WTC11 (cell line): ENCODE data around the gene PPP1R37.

Source experiments
- ATF1 ChIP-seq: sonication (generic); formaldehyde crosslinking; IDR thresholded peaks from 2 replicates; pipeline ENCODE4 v1.8.1; 2023; ENCODE audit warnings: mild to moderate bottlenecking, moderate library complexity, missing genetic modification reagents
- GRHL2 ChIP-seq: fragments of 250-450 bp; sonication (Bioruptor Pico); IDR thresholded peaks from 2 replicates; pipeline ENCODE4 v1.8.0; 2022; ENCODE audit warnings: mild to moderate bottlenecking, moderate library complexity; ENCODE audit not compliant: insufficient replicate concordance, severe bottlenecking
- NR3C1 ChIP-seq: sonication (generic); formaldehyde crosslinking; conservative IDR thresholded peaks from 2 replicates; pipeline ENCODE4 v1.8.1; 2023; ENCODE audit warnings: low read depth, mild to moderate bottlenecking, missing genetic modification reagents
- ZNF138 ChIP-seq: sonication (generic); formaldehyde crosslinking; conservative IDR thresholded peaks from 2 replicates; pipeline ENCODE4 v1.8.1; 2022; ENCODE audit warnings: mild to moderate bottlenecking, moderate library complexity, missing genetic modification reagents
- TF ChIP-seq, protein P1 (sequence below): sonication (generic); formaldehyde crosslinking; IDR thresholded peaks from 2 replicates; pipeline ENCODE4 v1.8.1; 2023; ENCODE audit warnings: mild to moderate bottlenecking, missing genetic modification reagents
- TF ChIP-seq, protein P2 (sequence below): fragments of 200-600 bp; IDR thresholded peaks from 2 replicates; pipeline ENCODE4 v1.8.0; 2022; ENCODE audit warnings: antibody characterized with exemption
- TF ChIP-seq, protein P3 (sequence below): sonication (generic); formaldehyde crosslinking; IDR thresholded peaks from 2 replicates; pipeline ENCODE4 v1.8.1; 2023; ENCODE audit warnings: mild to moderate bottlenecking, missing genetic modification reagents, moderate library complexity
- TF ChIP-seq, protein P4 (sequence below): fragments of 250-450 bp; sonication (Bioruptor Pico); IDR thresholded peaks from 2 replicates; pipeline ENCODE4 v1.9.0; 2021; ENCODE audit warnings: mild to moderate bottlenecking
- TF ChIP-seq, protein P5 (sequence below): sonication (generic); formaldehyde crosslinking; IDR thresholded peaks from 2 replicates; pipeline ENCODE4 v1.8.0; 2022; ENCODE audit warnings: mild to moderate bottlenecking, missing genetic modification reagents

DNA sequence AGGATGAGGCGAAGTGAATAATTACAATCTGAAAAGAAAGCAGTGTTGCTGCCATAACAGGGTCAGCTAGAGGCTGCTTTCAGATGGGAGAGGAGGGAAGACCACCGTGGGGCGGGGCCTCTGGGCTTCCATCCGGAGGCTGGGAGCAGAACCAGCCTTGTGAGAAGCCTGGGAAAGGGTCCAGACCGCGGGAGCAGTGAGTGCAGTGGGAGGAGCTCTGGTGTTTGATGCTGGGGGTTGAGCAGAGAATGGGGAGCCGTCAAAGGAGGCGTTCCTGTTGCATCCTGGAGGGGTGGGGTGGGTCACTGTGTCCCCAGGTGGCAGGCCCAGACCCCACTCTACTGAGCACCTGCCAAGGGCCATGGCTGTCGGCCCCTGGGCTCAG, 49.7 kb downstream of the PPP1R37 start:
- TF ChIP-seq, protein P1, sequence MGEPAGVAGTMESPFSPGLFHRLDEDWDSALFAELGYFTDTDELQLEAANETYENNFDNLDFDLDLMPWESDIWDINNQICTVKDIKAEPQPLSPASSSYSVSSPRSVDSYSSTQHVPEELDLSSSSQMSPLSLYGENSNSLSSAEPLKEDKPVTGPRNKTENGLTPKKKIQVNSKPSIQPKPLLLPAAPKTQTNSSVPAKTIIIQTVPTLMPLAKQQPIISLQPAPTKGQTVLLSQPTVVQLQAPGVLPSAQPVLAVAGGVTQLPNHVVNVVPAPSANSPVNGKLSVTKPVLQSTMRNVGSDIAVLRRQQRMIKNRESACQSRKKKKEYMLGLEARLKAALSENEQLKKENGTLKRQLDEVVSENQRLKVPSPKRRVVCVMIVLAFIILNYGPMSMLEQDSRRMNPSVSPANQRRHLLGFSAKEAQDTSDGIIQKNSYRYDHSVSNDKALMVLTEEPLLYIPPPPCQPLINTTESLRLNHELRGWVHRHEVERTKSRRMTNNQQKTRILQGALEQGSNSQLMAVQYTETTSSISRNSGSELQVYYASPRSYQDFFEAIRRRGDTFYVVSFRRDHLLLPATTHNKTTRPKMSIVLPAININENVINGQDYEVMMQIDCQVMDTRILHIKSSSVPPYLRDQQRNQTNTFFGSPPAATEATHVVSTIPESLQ (CRISPR knock-in tag) = no peak
- TF ChIP-seq ATF1 (CRISPR knock-in tag) = no peak
- TF ChIP-seq, protein P2, sequence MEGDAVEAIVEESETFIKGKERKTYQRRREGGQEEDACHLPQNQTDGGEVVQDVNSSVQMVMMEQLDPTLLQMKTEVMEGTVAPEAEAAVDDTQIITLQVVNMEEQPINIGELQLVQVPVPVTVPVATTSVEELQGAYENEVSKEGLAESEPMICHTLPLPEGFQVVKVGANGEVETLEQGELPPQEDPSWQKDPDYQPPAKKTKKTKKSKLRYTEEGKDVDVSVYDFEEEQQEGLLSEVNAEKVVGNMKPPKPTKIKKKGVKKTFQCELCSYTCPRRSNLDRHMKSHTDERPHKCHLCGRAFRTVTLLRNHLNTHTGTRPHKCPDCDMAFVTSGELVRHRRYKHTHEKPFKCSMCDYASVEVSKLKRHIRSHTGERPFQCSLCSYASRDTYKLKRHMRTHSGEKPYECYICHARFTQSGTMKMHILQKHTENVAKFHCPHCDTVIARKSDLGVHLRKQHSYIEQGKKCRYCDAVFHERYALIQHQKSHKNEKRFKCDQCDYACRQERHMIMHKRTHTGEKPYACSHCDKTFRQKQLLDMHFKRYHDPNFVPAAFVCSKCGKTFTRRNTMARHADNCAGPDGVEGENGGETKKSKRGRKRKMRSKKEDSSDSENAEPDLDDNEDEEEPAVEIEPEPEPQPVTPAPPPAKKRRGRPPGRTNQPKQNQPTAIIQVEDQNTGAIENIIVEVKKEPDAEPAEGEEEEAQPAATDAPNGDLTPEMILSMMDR = no peak
- TF ChIP-seq ZNF138 (CRISPR knock-in tag) = no peak
- TF ChIP-seq, protein P3, sequence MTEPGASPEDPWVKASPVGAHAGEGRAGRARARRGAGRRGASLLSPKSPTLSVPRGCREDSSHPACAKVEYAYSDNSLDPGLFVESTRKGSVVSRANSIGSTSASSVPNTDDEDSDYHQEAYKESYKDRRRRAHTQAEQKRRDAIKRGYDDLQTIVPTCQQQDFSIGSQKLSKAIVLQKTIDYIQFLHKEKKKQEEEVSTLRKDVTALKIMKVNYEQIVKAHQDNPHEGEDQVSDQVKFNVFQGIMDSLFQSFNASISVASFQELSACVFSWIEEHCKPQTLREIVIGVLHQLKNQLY (CRISPR knock-in tag) = no peak
- TF ChIP-seq, protein P4, sequence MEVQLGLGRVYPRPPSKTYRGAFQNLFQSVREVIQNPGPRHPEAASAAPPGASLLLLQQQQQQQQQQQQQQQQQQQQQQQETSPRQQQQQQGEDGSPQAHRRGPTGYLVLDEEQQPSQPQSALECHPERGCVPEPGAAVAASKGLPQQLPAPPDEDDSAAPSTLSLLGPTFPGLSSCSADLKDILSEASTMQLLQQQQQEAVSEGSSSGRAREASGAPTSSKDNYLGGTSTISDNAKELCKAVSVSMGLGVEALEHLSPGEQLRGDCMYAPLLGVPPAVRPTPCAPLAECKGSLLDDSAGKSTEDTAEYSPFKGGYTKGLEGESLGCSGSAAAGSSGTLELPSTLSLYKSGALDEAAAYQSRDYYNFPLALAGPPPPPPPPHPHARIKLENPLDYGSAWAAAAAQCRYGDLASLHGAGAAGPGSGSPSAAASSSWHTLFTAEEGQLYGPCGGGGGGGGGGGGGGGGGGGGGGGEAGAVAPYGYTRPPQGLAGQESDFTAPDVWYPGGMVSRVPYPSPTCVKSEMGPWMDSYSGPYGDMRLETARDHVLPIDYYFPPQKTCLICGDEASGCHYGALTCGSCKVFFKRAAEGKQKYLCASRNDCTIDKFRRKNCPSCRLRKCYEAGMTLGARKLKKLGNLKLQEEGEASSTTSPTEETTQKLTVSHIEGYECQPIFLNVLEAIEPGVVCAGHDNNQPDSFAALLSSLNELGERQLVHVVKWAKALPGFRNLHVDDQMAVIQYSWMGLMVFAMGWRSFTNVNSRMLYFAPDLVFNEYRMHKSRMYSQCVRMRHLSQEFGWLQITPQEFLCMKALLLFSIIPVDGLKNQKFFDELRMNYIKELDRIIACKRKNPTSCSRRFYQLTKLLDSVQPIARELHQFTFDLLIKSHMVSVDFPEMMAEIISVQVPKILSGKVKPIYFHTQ (CRISPR knock-in tag) = no peak
- no peak for TF ChIP-seq GRHL2 (CRISPR knock-in tag)
- no peak for TF ChIP-seq NR3C1 (CRISPR knock-in tag)
- TF ChIP-seq, protein P5, sequence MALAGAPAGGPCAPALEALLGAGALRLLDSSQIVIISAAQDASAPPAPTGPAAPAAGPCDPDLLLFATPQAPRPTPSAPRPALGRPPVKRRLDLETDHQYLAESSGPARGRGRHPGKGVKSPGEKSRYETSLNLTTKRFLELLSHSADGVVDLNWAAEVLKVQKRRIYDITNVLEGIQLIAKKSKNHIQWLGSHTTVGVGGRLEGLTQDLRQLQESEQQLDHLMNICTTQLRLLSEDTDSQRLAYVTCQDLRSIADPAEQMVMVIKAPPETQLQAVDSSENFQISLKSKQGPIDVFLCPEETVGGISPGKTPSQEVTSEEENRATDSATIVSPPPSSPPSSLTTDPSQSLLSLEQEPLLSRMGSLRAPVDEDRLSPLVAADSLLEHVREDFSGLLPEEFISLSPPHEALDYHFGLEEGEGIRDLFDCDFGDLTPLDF (CRISPR knock-in tag) = no peak
